GM12872 (cell line): ENCODE measurements around the gene CLEC4F.

Experiments
- CTCF ChIP-seq: IDR thresholded peaks from 3 replicates; pipeline ENCODE4 v1.5.1; 2011; ENCODE audit warnings: low read depth, mild to moderate bottlenecking, low read length, moderate library complexity; ENCODE audit not compliant: insufficient read depth

CLEC4F gene

DNA sequence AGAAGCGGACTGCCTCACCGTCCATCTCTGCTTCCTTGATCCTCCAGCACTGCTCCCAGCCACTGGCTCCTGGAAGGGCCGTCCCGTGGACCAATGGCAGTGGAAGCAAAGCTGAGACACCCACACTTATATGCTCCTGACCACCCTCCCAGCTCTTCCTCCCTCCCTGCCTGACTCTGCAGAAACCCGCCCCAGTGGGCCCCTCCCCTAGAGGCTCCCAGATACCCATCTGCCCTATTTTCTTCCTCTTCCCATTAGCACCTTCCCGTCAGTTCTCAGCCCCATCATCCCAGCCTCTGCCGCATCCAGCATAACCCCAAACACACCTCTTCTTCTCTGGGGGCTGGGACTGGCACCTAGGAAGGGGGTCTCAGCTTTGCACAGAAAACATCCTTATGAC lies at the start of gene CLEC4F:
Gene CLEC4F, minus strand, starts transcription at position 101 of the 400 bp plus-strand sequence. Its CDS starts 76 bp downstream, at position 25.
- TF ChIP-seq CTCF: no peak

- no peak for TF ChIP-seq CTCF
Measured at GRCh38 chr2:70868970-70869369, 48.6 kb upstream of the CLEC4F start.

DNA sequence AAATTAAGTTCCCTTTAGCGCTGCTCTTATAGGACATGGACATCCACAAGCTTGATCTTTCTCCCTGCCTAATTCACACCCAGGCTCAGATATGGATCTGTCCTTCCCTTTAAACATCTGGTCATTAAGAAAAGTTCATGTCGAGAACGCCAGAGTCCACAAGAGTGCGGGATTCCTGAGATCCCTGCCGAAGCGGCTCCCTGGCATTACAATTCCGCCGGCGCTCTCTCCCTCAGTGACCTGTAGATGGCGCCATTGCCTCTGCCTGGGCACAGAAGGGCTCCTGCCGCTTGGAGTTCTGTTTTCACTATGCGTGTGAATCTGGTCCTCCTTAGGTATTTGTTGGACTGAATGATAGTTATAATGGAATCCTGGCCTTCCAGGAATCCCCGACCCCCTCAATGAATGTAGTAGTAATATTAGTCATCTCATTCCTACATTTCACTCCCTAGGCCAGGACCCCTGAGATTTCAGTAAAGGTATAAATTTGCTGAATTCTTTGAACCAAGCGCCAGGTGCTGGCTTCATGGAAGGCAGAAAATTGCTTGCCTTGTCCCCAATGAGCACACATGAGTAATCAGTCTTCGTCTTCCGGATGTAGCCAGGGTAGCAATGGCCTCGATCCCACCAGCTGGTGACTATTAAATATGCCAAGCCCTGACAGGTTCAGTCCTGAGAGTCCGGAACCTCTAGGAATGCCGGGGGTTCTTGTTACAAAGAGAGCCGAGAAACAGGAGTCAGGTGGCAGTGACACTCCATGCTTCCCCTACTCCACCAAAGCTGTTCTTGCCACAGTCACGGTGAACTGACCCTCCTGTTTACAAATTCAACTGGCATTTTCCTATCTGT lies 41.6 kb upstream of the CLEC4F start:
- TF ChIP-seq CTCF: peak; percentile 90

GRCh38 chr2:70855667-70856066 lies 35.3 kb upstream of the CLEC4F start:
- no peak for TF ChIP-seq CTCF

- TF ChIP-seq CTCF: no peak
Measured at GRCh38 chr2:70854411-70854810, 34.0 kb upstream of the CLEC4F start.

DNA sequence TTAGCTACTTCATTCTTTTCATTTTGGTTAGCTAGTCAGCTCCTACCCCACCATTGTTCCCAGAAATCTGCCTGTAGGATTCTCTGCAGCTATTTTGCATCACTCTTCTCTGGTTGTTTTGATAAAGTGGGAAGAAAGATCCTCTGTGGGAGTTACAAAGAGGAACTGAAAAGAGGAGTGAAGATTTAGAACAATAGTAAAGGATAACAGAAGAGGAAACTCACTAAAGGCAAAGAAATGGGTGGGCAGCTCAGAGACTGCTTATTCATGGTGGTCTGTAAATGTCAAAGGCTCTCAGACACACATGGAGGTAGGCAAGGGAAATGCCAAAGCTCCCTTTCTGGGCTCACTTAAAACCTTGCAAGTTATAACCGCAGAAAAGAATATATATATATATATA lies 32.4 kb upstream of the CLEC4F start:
- TF ChIP-seq CTCF: no peak

DNA sequence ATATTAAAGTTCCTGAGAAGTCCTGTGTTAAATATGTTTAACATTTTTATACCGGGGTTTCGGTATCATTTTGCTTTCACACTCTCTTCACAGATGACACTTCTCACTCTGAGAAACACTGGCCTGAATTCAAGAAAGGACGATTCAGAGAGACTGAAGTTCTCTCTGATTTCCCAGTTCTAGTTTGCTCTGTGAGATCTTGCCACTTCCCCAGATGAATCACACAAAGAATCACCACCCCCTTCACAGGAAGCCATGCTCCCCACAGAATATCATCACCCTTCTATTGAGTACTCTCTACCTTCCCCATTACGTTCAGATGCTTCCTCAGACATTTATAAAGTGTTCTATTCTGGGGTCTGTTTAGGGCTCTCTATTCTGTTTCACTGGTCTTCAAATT lies 31.3 kb upstream of the CLEC4F start:
- no peak for TF ChIP-seq CTCF
